H9 (cell line): ENCODE measurements around the gene LPP. TPM values are rescaled to one million over a fixed set of nuclear protein-coding genes. Genes with fewer than 3 reads are reported as not detected.

Source experiments
- DNase-seq: peaks from one replicate; pipeline ENCODE4 v3.0.0-alpha.2; 2017
- H2AFZ ChIP-seq: one replicate; pipeline ENCODE4 v1.6.1; 2013; ENCODE audit warnings: mild to moderate bottlenecking, low read length, control low read depth, moderate library complexity
- H2AK5ac ChIP-seq: 2 replicates; pipeline ENCODE4 v1.6.1; 2013; ENCODE audit warnings: low read length, control low read depth, mixed read lengths; ENCODE audit not compliant: insufficient read length
- H2BK120ac ChIP-seq: one replicate; pipeline ENCODE4 v1.6.1; 2013; ENCODE audit warnings: low read depth, mild to moderate bottlenecking, low read length, control low read depth, inconsistent platforms; ENCODE audit not compliant: poor library complexity, severe bottlenecking
- H2BK12ac ChIP-seq: 2 replicates; pipeline ENCODE4 v1.6.1; 2013; ENCODE audit warnings: low read length, control low read depth, mixed read lengths, low read depth; ENCODE audit not compliant: insufficient read length
- H2BK15ac ChIP-seq: 2 replicates; pipeline ENCODE4 v1.6.1; 2013; ENCODE audit warnings: low read depth, low read length, control low read depth
- H2BK20ac ChIP-seq: one replicate; pipeline ENCODE4 v1.6.1; 2013; ENCODE audit warnings: low read depth, mild to moderate bottlenecking, low read length, control low read depth, inconsistent platforms; ENCODE audit not compliant: poor library complexity, severe bottlenecking
- H2BK5ac ChIP-seq: 2 replicates; pipeline ENCODE4 v1.6.1; 2013; ENCODE audit warnings: low read length, control low read depth, mixed read lengths; ENCODE audit not compliant: insufficient read length
- H3K14ac ChIP-seq: 2 replicates; pipeline ENCODE4 v1.6.1; 2013; ENCODE audit warnings: low read length, control low read depth; ENCODE audit not compliant: insufficient read depth
- H3K18ac ChIP-seq: 2 replicates; pipeline ENCODE4 v1.6.1; 2013; ENCODE audit warnings: low read depth, mild to moderate bottlenecking, mixed read lengths, low read length, control low read depth; ENCODE audit not compliant: insufficient read length
- H3K23ac ChIP-seq: 2 replicates; pipeline ENCODE4 v1.6.1; 2013; ENCODE audit warnings: low read length, control low read depth, mixed read lengths, low read depth; ENCODE audit not compliant: insufficient read length
- H3K23me2 ChIP-seq: 2 replicates; pipeline ENCODE4 v1.6.1; 2013; ENCODE audit warnings: low read depth, mild to moderate bottlenecking, mixed read lengths, low read length, control low read depth; ENCODE audit not compliant: insufficient read length, poor library complexity, severe bottlenecking
- H3K27ac ChIP-seq: 2 replicates; pipeline ENCODE4 v1.5.1; 2013; ENCODE audit warnings: low read length, control low read depth, mixed read lengths, low read depth; ENCODE audit not compliant: insufficient read length
- H3K27me3 ChIP-seq: 2 replicates; pipeline ENCODE4 v1.6.1; 2013; ENCODE audit warnings: low read length, control low read depth, inconsistent platforms; ENCODE audit not compliant: insufficient read depth
- H3K4ac ChIP-seq: 2 replicates; pipeline ENCODE4 v1.6.1; 2013; ENCODE audit warnings: low read depth, mild to moderate bottlenecking, control low read depth, inconsistent platforms, low read length, moderate library complexity
- H3K4me1 ChIP-seq: 2 replicates; pipeline ENCODE4 v1.6.1; 2013; ENCODE audit warnings: low read length, control low read depth, inconsistent platforms; ENCODE audit not compliant: insufficient read depth
- H3K4me2 ChIP-seq: 2 replicates; pipeline ENCODE4 v1.6.1; 2013; ENCODE audit warnings: low read length, control low read depth, mixed read lengths; ENCODE audit not compliant: insufficient read length, insufficient read depth
- H3K56ac ChIP-seq: 2 replicates; pipeline ENCODE4 v1.6.1; 2013; ENCODE audit warnings: low read depth, mild to moderate bottlenecking, mixed read lengths, low read length, control low read depth; ENCODE audit not compliant: insufficient read length
- H3K79me1 ChIP-seq: 2 replicates; pipeline ENCODE4 v1.6.1; 2013; ENCODE audit warnings: low read depth, mild to moderate bottlenecking, moderate library complexity, low read length, control low read depth, inconsistent platforms; ENCODE audit not compliant: insufficient read depth, poor library complexity, severe bottlenecking
- H3K79me2 ChIP-seq: 2 replicates; pipeline ENCODE4 v1.6.1; 2013; ENCODE audit warnings: low read length, control low read depth, inconsistent platforms; ENCODE audit not compliant: insufficient read depth
- H3K9ac ChIP-seq: 2 replicates; pipeline ENCODE4 v1.6.1; 2013; ENCODE audit warnings: low read length, control low read depth, mixed read lengths; ENCODE audit not compliant: insufficient read length; ENCODE audit errors: extremely low read depth
- H3K9me3 ChIP-seq: one replicate; pipeline ENCODE4 v1.6.1; 2013; ENCODE audit warnings: low read depth, low read length, inconsistent platforms; ENCODE audit not compliant: control insufficient read depth
- H3T11ph ChIP-seq: one replicate; pipeline ENCODE4 v1.6.1; 2013; ENCODE audit warnings: mild to moderate bottlenecking, low read length, control low read depth, inconsistent platforms
- H4K20me1 ChIP-seq: one replicate; pipeline ENCODE4 v1.6.1; 2013; ENCODE audit not compliant: control insufficient read depth, insufficient read length, insufficient read depth
- H4K5ac ChIP-seq: 2 replicates; pipeline ENCODE4 v1.6.1; 2013; ENCODE audit warnings: low read depth, mild to moderate bottlenecking, mixed read lengths, low read length, control low read depth; ENCODE audit not compliant: insufficient read length
- H4K8ac ChIP-seq: replicated peaks from 2 replicates; pipeline ENCODE4 v1.6.1; 2013; ENCODE audit warnings: low read length, control low read depth, mixed read lengths, low read depth; ENCODE audit not compliant: insufficient read length
- H4K91ac ChIP-seq: 2 replicates; pipeline ENCODE4 v1.6.1; 2013; ENCODE audit warnings: low read depth, mild to moderate bottlenecking, moderate library complexity, mixed read lengths, low read length, control low read depth; ENCODE audit not compliant: insufficient read length
- H3K27ac Mint-ChIP-seq, 3 experiments: 2 replicates in 2 of 3; 3 replicates in 1 of 3; pipeline ENCODE4 v1.8.0; 2020 to 2021; ENCODE audit warnings: mixed read lengths in 3 of 3, mild to moderate bottlenecking in 1 of 3, moderate library complexity in 1 of 3
- H3K27me3 Mint-ChIP-seq: 2 replicates; pipeline ENCODE4 v1.8.0; 2021; ENCODE audit warnings: low read depth, mild to moderate bottlenecking, moderate library complexity, mixed read lengths
- H3K36me3 Mint-ChIP-seq, 3 experiments: 2 replicates in 2 of 3; 3 replicates in 1 of 3; pipeline ENCODE4 v1.8.0; 2020 to 2021; ENCODE audit warnings: low read depth in 3 of 3, mixed read lengths in 3 of 3; ENCODE audit not compliant: insufficient read depth in 1 of 3
- H3K4me1 Mint-ChIP-seq, 2 experiments: 2 replicates each; pipeline ENCODE4 v1.8.0; 2020; ENCODE audit warnings: mixed read lengths in 2 of 2
- H3K4me3 Mint-ChIP-seq, 2 experiments: 2 replicates in 1 of 2; 3 replicates in 1 of 2; pipeline ENCODE4 v1.8.0; 2020 to 2021; ENCODE audit warnings: mild to moderate bottlenecking in 2 of 2, mixed read lengths in 2 of 2, moderate library complexity in 1 of 2
- H3K9me3 Mint-ChIP-seq, 2 experiments: 2 replicates in 1 of 2; 3 replicates in 1 of 2; pipeline ENCODE4 v1.8.0; 2020; ENCODE audit warnings: mild to moderate bottlenecking in 2 of 2, mixed read lengths in 2 of 2, moderate library complexity in 1 of 2
- WGBS: extraction: QIAGEN DNeasy Blood & Tissue Kit; methylation state at CpG from one replicate; pipeline ENCODE4 v1.1.7; 2013; ENCODE audit warnings: missing lambda C conversion rate, low lambda C conversion rate, mixed read lengths; ENCODE audit not compliant: insufficient read length; ENCODE audit errors: extremely low coverage; 5-methylcytosine and 5-hydroxymethylcytosine counted together
- total RNA-seq: library from RNA; stranded (reverse); gene quantifications from 2 replicates; pipeline ENCODE4 v1.2.1, GENCODE V29; 2021
- TF ChIP-seq, protein P1 (sequence below): fragments of 200-600 bp; sonication (generic); conservative IDR thresholded peaks from 3 replicates; pipeline ENCODE4 v1.8.0; 2021; ENCODE audit warnings: antibody characterized with exemption, mild to moderate bottlenecking

The LPP gene
- total RNA-seq, 1 experiment from 2014 or later, result 64.6 TPM

- peaks cover 0 to 2% of the 10 kb centered on the region in 2 experiments; a peak in 1 of 5 replicates for H3K9me3 Mint-ChIP-seq
- Histone ChIP-seq H2BK120ac (no peak overlapping the region), H3K23me2 (no peaks in the 10 kb centered on the region), H3K56ac (no peak overlapping the region), H3K9me3 (no peaks in the 10 kb centered on the region), H3K79me2 (no peaks in the 10 kb centered on the region), H2BK20ac (no peak overlapping the region), H4K8ac (no peak overlapping the region), H3K4me1 (no peaks in the 10 kb centered on the region), H4K20me1 (no peaks in the 10 kb centered on the region), H2BK15ac (no peak overlapping the region), H3K4me2 (no peak overlapping the region), H2BK5ac (no peak overlapping the region), H3K27ac (no peak overlapping the region), H2BK12ac (no peak overlapping the region), H4K91ac (no peak overlapping the region), H3K18ac (no peak overlapping the region), H3K9ac (no peak overlapping the region), H3K4ac (no peak overlapping the region), H3K14ac (no peak overlapping the region), H4K5ac (no peak overlapping the region), H3K27me3 (no peaks in the 10 kb centered on the region), H3K23ac (no peak overlapping the region), H3K79me1 (no peaks in the 10 kb centered on the region), H3T11ph (no peak overlapping the region), H2AK5ac (no peak overlapping the region), H2AFZ (no peak overlapping the region)
- H3K36me3 Mint-ChIP-seq, result no peaks in the 10 kb centered on the region; a peak in 2 of 7 replicates
- WGBS, result no CpG with 5 or more reads among the region's 8 CpGs
- H3K4me3 Mint-ChIP-seq, result no peak overlapping the region
- H3K27me3 Mint-ChIP-seq, result no peaks in the 10 kb centered on the region
- no peak for DNase-seq
- TF ChIP-seq, protein P1, sequence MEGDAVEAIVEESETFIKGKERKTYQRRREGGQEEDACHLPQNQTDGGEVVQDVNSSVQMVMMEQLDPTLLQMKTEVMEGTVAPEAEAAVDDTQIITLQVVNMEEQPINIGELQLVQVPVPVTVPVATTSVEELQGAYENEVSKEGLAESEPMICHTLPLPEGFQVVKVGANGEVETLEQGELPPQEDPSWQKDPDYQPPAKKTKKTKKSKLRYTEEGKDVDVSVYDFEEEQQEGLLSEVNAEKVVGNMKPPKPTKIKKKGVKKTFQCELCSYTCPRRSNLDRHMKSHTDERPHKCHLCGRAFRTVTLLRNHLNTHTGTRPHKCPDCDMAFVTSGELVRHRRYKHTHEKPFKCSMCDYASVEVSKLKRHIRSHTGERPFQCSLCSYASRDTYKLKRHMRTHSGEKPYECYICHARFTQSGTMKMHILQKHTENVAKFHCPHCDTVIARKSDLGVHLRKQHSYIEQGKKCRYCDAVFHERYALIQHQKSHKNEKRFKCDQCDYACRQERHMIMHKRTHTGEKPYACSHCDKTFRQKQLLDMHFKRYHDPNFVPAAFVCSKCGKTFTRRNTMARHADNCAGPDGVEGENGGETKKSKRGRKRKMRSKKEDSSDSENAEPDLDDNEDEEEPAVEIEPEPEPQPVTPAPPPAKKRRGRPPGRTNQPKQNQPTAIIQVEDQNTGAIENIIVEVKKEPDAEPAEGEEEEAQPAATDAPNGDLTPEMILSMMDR, result no peak
- no peak overlapping the region for H3K27ac Mint-ChIP-seq
- H3K4me1 Mint-ChIP-seq, result peaks cover 0 to 2% of the 10 kb centered on the region in 2 experiments; a peak in 1 of 4 replicates
Observed at GRCh38 chr3:188839187-188839695, 685.3 kb downstream of the LPP start.
